Activated CD4-positive, alpha-beta T cell treated with anti-CD3 and anti-CD28 coated beads for 1 hour (primary cell): ENCODE results near the gene CXADR.

ENCODE experiments used
- DNase-seq: peaks from one replicate; pipeline ENCODE4 v3.0.0-alpha.2; 2020

The CXADR gene

DNA sequence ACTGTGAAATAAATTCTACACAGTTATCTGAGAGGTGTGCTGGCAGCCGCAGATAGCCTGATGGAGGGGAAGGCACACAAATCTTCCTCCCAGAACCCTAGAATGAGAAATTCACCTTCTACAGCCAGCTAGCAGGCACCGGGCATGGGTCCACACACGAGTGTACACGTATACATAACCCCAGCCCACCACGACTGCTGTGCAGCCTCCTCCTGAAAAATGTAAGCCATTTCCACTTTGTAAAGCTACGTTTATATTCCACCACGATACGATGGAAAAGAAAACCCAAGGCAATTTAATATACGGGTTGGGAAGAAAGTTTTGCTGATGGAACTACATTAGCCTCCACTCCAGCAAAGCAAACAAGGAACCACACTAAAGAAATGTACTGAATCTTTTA, 98.1 kb downstream of the CXADR start:
- DNase-seq: no peak

- DNase-seq: peak; percentile 68
Measured at GRCh38 chr21:17611414-17612022, 98.7 kb downstream of the CXADR start.

DNA sequence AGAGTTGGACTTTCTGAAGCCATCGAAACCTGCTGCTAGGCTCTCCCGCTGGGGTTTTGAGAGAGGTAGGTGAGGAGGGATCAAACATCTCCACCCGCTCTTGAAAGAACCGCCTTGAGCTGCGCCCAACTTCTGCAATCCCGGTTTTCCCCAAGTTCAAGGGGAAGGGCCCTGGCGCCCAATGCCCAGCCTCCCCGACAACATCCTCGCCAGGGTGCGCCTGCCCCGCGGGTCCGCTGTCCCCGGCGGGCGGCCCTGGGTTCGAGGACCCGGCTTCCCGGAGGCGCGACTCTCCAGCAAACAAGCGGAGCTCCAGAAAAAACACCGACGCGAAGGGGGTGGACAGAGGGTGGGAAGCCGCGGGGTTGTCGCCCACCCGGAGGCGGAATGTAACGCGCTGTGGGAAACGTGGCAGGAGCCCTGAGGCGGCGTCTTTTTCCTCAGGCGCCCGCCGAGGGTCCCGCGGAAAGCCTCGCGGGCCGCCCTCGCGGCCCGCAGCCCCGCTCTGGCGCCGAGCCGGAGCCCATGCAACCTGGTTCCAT, 99.3 kb downstream of the CXADR start:
- DNase-seq: peak; percentile 10

- peak; percentile 74 for DNase-seq
Measured at GRCh38 chr21:17612565-17613241, 99.9 kb downstream of the CXADR start, which contains the start of gene BTG3. Gene BTG3 (minus strand): TSS chr21:17612901. CDS start chr21:17609144, 3,757 bp downstream.

- DNase-seq: peak; percentile 9
Measured at GRCh38 chr21:17613242-17613676, 100.4 kb downstream of the CXADR start.

DNA sequence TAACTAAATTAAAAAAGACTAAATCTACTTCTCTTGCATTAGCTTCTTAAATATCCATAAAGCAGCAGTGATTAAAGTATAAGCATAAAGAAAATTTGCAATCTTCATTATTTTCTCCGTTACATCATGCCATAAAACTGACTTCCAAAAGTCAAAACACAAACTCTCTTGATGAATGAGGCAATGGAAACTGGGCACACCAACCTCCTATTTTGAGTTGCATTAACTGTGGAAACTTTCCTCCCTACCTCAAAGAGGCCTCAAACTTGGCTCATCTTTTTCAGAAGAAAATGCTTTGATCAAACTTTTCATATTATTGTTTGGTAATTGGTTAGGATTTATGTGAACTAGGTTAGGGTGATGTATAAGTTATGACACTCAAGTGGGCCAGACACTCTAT, 104.0 kb downstream of the CXADR start:
- no peak for DNase-seq

DNA sequence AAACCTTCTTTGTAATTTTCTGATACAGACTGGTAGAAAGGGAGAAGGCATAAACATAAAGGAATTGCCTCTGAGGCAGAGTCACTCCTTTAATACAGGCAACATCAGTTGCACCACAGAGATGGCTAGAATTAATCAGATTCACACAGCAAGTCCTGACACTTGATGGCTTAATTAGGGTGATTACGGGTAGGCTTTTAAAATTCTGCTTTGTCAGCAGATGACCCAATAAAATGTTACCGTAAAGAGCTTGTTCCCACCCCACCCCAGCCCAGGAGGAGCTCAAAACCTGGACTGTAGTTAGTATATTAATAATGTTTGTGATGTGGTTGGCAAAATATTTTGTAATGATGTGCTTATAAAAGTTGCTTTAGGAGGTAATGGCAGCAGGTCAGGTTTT, 109.2 kb downstream of the CXADR start:
- DNase-seq: no peak

GRCh38 chr21:17631195-17631594, 118.4 kb downstream of the CXADR start:
- no peak for DNase-seq

- DNase-seq: no peak
Measured at GRCh38 chr21:17636711-17637110, 123.9 kb downstream of the CXADR start.

DNA sequence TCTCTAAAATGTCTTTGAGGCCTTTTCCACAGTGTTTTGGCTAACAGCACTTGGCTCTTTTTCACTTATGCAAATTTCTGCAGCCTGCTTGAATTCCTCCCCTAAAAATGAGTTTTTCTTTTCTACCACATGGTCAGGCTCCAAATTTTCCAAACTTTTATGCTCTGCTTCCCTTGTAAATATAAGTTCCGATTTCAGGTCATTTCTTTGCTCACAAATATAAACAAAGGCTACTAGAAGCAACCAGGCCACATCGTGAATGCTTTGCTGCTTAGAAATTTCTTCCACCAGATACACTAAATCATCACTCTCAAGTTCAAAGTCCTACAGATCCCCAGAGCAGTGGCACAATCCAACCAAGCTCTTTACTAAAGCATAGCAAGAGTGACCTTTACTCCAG, 128.0 kb downstream of the CXADR start:
- no peak for DNase-seq
